Erythroblast (primary cell): ENCODE results near the gene CHST10.

Experiments used
- GATA1 ChIP-seq: IDR thresholded peaks from 2 replicates; pipeline ENCODE4 v1.6.1; 2011; ENCODE audit warnings: low read depth, mild to moderate bottlenecking, control low read depth, low read length, moderate library complexity
- POLR2A ChIP-seq: IDR thresholded peaks from 2 replicates; pipeline ENCODE4 v1.6.1; 2011; ENCODE audit warnings: mild to moderate bottlenecking, low read length

DNA sequence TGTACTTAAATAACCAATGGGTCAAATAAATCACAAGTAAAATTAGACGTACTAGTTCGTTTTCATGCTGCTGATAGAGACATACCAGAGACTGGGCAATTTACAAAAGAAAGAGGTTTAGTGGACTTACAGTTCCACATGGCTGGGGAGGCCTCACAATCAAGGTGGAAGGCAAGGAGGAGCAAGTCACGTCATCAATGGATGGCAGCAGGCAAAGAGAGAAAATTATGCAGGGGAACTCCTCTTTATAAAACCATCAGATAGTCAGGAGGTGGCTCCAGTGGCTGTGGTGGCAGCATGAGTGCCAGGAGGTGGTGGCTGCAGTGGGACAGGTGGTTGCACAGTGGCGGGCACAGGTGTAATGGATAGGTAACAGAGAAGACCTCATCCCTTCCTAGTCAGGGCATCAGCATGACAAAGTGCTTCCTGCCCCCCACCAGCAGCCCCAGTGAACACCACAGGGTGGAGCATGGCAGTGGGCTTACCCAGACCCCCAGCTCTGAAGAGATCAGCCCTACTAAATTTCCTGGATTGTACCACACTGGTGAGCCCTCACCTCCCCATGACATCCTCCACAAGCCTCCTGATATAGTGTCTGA is 6.9 kb upstream of the CHST10 start:
- TF ChIP-seq POLR2A (no peak), GATA1 (no peak)
